Activated CD4-positive, alpha-beta T cell treated with anti-CD3 and anti-CD28 coated beads for 1 hour (primary cell): ENCODE data around the gene ABCC2.

Experiments used
- DNase-seq: peaks from one replicate; pipeline ENCODE4 v3.0.0-alpha.2; 2020

ABCC2 gene

GRCh38 chr10:99777918-99778714 lies 4.3 kb upstream of the ABCC2 start:
- DNase-seq, result no peak

- DNase-seq, result no peak
Observed at GRCh38 chr10:99779335-99779734, 3.1 kb upstream of the ABCC2 start.

GRCh38 chr10:99781734-99782429 lies 558 bp upstream of the ABCC2 start:
- no peak for DNase-seq

GRCh38 chr10:99784016-99784726 lies 1.7 kb downstream of the ABCC2 start:
- DNase-seq, result no peak

GRCh38 chr10:99784727-99785441 lies 2.4 kb downstream of the ABCC2 start:
- no peak for DNase-seq

GRCh38 chr10:99785646-99786045 lies 3.2 kb downstream of the ABCC2 start:
- no peak for DNase-seq

- no peak for DNase-seq
Observed at GRCh38 chr10:99787311-99787710, 4.9 kb downstream of the ABCC2 start.

GRCh38 chr10:99787782-99788445 lies 5.5 kb downstream of the ABCC2 start:
- DNase-seq, result no peak

- DNase-seq, result no peak
Observed at GRCh38 chr10:99788598-99789256, 6.3 kb downstream of the ABCC2 start.

GRCh38 chr10:99791831-99792230 lies 9.4 kb downstream of the ABCC2 start:
- DNase-seq, result no peak

GRCh38 chr10:99793819-99794218 lies 11.4 kb downstream of the ABCC2 start:
- no peak for DNase-seq

GRCh38 chr10:99796928-99797327 lies 14.5 kb downstream of the ABCC2 start:
- DNase-seq, result no peak

- no peak for DNase-seq
Observed at GRCh38 chr10:99798031-99798430, 15.6 kb downstream of the ABCC2 start.

- no peak for DNase-seq
Observed at GRCh38 chr10:99798920-99799319, 16.5 kb downstream of the ABCC2 start.

GRCh38 chr10:99799613-99800012 lies 17.2 kb downstream of the ABCC2 start:
- no peak for DNase-seq

- no peak for DNase-seq
Observed at GRCh38 chr10:99804471-99804870, 22.0 kb downstream of the ABCC2 start.

GRCh38 chr10:99805190-99805589 lies 22.8 kb downstream of the ABCC2 start:
- no peak for DNase-seq

- DNase-seq, result no peak
Observed at GRCh38 chr10:99806091-99806490, 23.7 kb downstream of the ABCC2 start.

GRCh38 chr10:99807786-99808185 lies 25.3 kb downstream of the ABCC2 start:
- DNase-seq, result no peak

- no peak for DNase-seq
Observed at GRCh38 chr10:99808270-99808669, 25.8 kb downstream of the ABCC2 start.

- DNase-seq, result no peak
Observed at GRCh38 chr10:99809481-99809880, 27.0 kb downstream of the ABCC2 start.
